ENCODE data around the gene AKAP6. TPM values are rescaled to one million over a fixed set of nuclear protein-coding genes. Genes with fewer than 3 reads are reported as not detected.

The AKAP6 gene
- total RNA-seq, 1 experiment from 2014 or later = 2.7 TPM

DNA sequence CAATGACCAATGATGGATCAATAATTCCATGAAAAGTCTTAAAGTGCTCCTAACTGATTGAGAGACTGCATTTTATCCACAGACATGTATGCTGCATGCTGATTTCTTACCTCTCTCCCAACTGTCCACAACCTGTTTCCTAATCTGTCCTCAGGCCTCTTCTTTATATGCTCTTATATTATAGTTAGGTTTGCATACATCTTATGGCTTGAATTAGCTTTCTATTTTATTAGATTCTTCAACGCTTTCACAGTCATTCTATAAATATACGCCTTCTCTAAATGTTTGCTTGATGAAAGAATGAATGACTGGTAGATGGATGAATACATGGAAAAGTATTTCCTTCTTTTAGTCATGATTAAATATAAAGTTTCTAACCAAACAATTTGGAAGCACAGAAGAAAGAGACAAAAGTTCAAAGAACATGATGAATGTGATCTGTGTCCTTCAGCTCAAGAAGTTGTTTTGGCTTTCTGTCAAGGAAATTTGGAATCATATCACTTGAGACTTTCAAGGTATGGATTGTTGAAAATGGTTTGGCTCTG lies 517.8 kb downstream of the AKAP6 start:
- no peak for DNase-seq (ENCODE audit: extremely low read depth, low read depth)

DNA sequence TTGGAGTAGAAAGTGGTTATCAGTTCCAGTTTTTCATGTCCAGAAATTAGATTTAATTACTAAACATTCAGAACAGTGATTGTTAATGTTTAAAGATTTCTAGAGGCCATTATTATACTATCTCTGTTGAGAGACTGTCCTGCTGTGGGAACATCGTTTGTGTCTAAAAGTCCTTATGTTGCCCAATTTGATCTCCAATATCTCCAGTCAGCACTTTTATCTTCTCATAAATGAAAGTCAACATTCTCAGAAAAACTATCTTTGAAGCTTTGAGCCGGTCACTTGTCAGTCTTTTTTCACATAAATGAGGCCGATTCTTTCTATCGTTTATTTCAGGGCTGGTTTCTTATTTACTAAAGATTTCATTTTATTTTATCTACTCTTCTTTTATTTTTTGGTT lies 518.8 kb downstream of the AKAP6 start:
- no peak for DNase-seq (ENCODE audit: extremely low read depth, low read depth)

DNA sequence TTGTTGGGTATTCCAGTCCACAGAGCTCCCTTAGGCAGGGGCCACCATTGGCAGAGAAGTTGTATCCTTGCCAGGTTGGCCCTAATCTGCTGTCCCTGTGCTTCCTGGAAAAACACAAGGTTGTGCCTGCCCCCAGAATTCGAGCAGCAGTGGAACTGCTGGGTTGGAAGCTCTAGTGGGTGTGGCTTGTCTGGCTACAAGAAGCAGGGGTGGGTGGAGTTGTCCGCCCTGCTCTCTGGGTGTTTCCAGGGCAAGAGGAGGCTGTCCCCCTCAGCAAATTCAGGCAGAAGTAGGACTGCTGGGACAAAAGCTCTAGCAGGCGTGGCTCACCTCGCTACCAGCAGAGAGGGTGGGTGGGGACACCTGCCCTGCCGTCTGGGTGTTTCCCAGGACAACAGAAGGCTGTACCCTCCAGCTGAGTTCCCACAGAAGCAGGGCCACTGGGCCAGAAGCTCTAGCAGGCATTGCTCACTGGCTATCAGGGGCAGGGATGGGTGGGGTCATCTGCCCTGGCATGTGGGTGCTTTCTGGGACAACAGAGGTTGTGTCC lies 536.8 kb downstream of the AKAP6 start:
- no peak for DNase-seq (ENCODE audit: extremely low read depth, low read depth)

DNA sequence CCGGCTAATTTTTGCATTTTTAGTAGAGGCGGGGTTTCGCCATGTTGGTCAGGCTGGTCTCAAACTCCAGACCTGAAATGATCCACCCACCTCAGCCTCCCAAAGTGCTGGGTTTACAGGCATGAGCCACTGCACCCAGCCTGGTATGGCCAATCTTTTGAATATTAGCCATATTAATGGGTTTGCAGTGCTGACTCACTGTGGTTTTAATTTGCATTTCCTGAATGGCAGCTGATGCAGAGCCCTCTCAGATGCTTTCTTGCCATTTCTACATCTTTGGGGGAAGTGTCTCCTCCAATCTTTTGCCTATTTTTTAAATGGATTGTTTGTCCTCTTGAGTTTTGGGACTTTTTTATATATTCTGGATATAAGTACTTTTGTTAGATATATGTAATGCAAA lies 554.1 kb downstream of the AKAP6 start:
- DNase-seq (ENCODE audit: extremely low read depth, low read depth) = no peak

Small RNA genes within 50 kb of the gene (small RNA-seq; reads per million reads assigned to genes)
- 0.04 to 32.0 reads per million in 2 experiments for gene RN7SL660P

Other genes starting within 250 kb of the AKAP6 start
- gene RNU6-7, start 127.3 kb upstream of the AKAP6 start, total RNA-seq (2014; rRNA removed; shearing (Covaris generic)) = not detected in 2 replicates
- not detected in 2 replicates for gene RNU6-8, start 126.0 kb upstream of the AKAP6 start, total RNA-seq (2014; rRNA removed; shearing (Covaris generic))